Body of pancreas (tissue), 4 donors: ENCODE data around the gene PRDM16.

Experiments used
- POLR2A ChIP-seq, 3 donors: fragments of 450-650 bp; IDR thresholded peaks; one replicate each; pipeline ENCODE4 v1.6.1; 2016; ENCODE audit warnings: antibody characterized with exemption in 3 of 3, mild to moderate bottlenecking in 2 of 3
- TF ChIP-seq, protein P1 (sequence below), 7 experiments: fragments of 450-650 bp in 4 of 7; fragments of 200-600 bp in 3 of 7; sonication (generic) in 3 of 7; IDR thresholded peaks; one replicate each; pipeline ENCODE4 v1.5.1; 2016 to 2019; ENCODE audit warnings: antibody characterized with exemption in 7 of 7

DNA sequence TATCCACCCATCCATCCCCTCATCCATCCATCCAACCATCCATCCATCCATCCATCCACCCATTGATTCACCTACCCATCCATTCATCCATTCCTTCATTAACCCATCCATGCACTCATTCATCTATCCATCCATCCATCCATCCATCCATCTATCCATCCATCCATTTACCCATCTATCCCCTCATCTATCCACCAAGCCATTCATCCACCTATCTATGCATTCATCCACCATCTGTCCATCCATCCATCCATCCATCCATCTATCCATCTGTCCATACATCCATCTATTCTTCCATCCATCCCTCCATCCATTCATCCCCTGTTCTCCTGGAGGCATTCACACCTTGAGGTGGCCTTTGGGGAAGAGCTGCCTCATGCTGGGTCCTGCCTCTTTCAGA lies 107.0 kb downstream of the PRDM16 start:
- TF ChIP-seq POLR2A (IDR thresholded peaks at IDR 0.05) = no peak
- TF ChIP-seq, protein P1, sequence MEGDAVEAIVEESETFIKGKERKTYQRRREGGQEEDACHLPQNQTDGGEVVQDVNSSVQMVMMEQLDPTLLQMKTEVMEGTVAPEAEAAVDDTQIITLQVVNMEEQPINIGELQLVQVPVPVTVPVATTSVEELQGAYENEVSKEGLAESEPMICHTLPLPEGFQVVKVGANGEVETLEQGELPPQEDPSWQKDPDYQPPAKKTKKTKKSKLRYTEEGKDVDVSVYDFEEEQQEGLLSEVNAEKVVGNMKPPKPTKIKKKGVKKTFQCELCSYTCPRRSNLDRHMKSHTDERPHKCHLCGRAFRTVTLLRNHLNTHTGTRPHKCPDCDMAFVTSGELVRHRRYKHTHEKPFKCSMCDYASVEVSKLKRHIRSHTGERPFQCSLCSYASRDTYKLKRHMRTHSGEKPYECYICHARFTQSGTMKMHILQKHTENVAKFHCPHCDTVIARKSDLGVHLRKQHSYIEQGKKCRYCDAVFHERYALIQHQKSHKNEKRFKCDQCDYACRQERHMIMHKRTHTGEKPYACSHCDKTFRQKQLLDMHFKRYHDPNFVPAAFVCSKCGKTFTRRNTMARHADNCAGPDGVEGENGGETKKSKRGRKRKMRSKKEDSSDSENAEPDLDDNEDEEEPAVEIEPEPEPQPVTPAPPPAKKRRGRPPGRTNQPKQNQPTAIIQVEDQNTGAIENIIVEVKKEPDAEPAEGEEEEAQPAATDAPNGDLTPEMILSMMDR (IDR thresholded peaks at IDR 0.05) = no peak
